ENCODE measurements around the gene ANKMY1.

- no peak for TF ChIP-seq E2F1 (CRISPR knock-in tag; IDR thresholded peaks at IDR 0.05)
- TF ChIP-seq ARID3A (IDR thresholded peaks at IDR 0.05; ENCODE audit: low read depth, low read length), result no peak
- no peak for TF ChIP-seq RAD21 (CRISPR knock-in tag; IDR thresholded peaks at IDR 0.05)
- no peak for TF ChIP-seq POGZ (CRISPR knock-in tag; IDR thresholded peaks at IDR 0.05)
Observed at GRCh38 chr2:240605867-240606743, 48.3 kb upstream of the ANKMY1 start.

All from HepG2 (cell line).